Heart left ventricle (tissue), 16 donors: ENCODE data around the gene REXO1. TPM values are rescaled to one million over a fixed set of nuclear protein-coding genes. Genes with fewer than 3 reads are reported as not detected.

Experiments used
- ATAC-seq, 4 donors: fragments of 200-7000 bp; cut with Tn5 transposase; one replicate each; pipeline ENCODE4 v1.9.1; 2020 to 2022; ENCODE audit warnings: moderate library complexity in 4 of 4, mild to moderate bottlenecking in 3 of 4, moderate number of reproducible peaks in 1 of 4
- DNase-seq, 5 donors: peaks; one replicate each; pipeline ENCODE4 v3.0.0-alpha.2; 2020
- H3K27ac ChIP-seq, 12 donors: fragments of 200-600 bp; sonication (generic) in 4 of 12; one replicate each; pipeline versions ENCODE4 v1.5.0 to v1.8.0; 2016 to 2022; ENCODE audit warnings: mild to moderate bottlenecking in 2 of 12
- H3K27me3 ChIP-seq, 9 donors: fragments of 200-600 bp; sonication (generic) in 2 of 9; one replicate each; pipeline versions ENCODE4 v1.5.1 to v1.8.0; 2016 to 2022; ENCODE audit warnings: mild to moderate bottlenecking in 3 of 9
- H3K36me3 ChIP-seq, 9 donors: fragments of 200-600 bp; sonication (generic) in 2 of 9; one replicate each; pipeline versions ENCODE4 v1.5.0 to v1.8.0; 2018 to 2022; ENCODE audit warnings: mild to moderate bottlenecking in 2 of 9
- H3K4me1 ChIP-seq, 12 donors: fragments of 200-600 bp; sonication (generic) in 4 of 12; one replicate each; pipeline versions ENCODE4 v1.5.0 to v1.8.0; 2016 to 2022; ENCODE audit warnings: mild to moderate bottlenecking in 3 of 12
- H3K4me3 ChIP-seq, 12 donors: fragments of 200-600 bp; sonication (generic) in 4 of 12; one replicate each; pipeline versions ENCODE4 v1.5.0 to v1.8.0; 2017 to 2022; ENCODE audit warnings: mild to moderate bottlenecking in 9 of 12, moderate library complexity in 4 of 12
- H3K9me3 ChIP-seq, 12 donors: fragments of 200-600 bp; sonication (generic) in 4 of 12; one replicate each; pipeline versions ENCODE4 v1.5.0 to v1.8.0; 2016 to 2022; ENCODE audit warnings: mild to moderate bottlenecking in 1 of 12
- CTCF ChIP-seq, 12 donors: fragments of 200-600 bp; sonication (generic) in 4 of 12; IDR thresholded peaks; one replicate each; pipeline versions ENCODE4 v1.5.0 to v1.8.0; 2018 to 2022; ENCODE audit warnings: antibody characterized with exemption in 12 of 12, mild to moderate bottlenecking in 5 of 12
- POLR2A ChIP-seq, 2 donors: fragments of 450-650 bp; IDR thresholded peaks; one replicate each; pipeline ENCODE4 v1.6.1; 2017; ENCODE audit warnings: antibody characterized with exemption in 2 of 2, mild to moderate bottlenecking in 2 of 2, moderate library complexity in 2 of 2
- WGBS, 4 donors: extraction: QIAGEN DNeasy Blood & Tissue Kit in 2 of 4; methylation state at CpG; one replicate each; pipeline versions ENCODE4 v1.1.5 to v1.1.7; 2013 to 2018; 5-methylcytosine and 5-hydroxymethylcytosine counted together
- intact Hi-C, 10 donors: fragments of 100-400 bp; cut with DNase I; formaldehyde crosslinking; loops; one replicate each; pipeline versions ENCODE4 v1.11.1 to v1.14.2; 2022
- polyA plus RNA-seq, 2 donors: library from polyadenylated mRNA; stranded (reverse); fragments of 200-250 nt; gene quantifications; one replicate each; pipeline ENCODE4 v1.2.3, GENCODE V29; 2013
- total RNA-seq, 9 donors: library from RNA; depleted of rRNA in 2 of 9; stranded (reverse); fragments of >200 nt in 2 of 9; fragmentation: NEBNext Ultra II Directional in 3 of 9; extraction: Animal tissue kit (Norgen Biotek cat#: 25700) in 3 of 9; gene quantifications; one replicate each; pipeline versions ENCODE4 v1.1.0 to v1.2.4, GENCODE V29; 2016 to 2023
- donor health status: ischemic (EF 13 %, LVEDD 7.1; RV severe dilation, severe dysfunction).
- donor health status: healthy with polysubstance abuse.
- donor health status: DM: no; HTN: yes; CAD: no.
- donor health status: DM: no; HTN: no; CAD: no.
- donor health status: ischemic (EF 25% LVEDD 6.9; RV normal size, moderate dysfunction).
- donor health status: ischemic (EF 25% LVEDD 5.7; RV mildly dilated, moderate dysfunction).
- donor health status: healthy.
- donor health status: DM: yes; HTN: yes; CAD: no.
- donor health status: ischemic (EF 35%, LVEDD 5.7; RV mildly dilated, moderate dysfunction).
- donor health status: nonischemic (EF 11% LVEDD 7.7; RV severe dilation, severe dysfunction).
- donor health status: DM: yes; HTN: yes; CAD: no.
- donor health status: PGD.
- donor health status: ischemic (EF 29% LVEDD 5.4; RV normal size, mild dysfunction).
- donor health status: nonischemic (EF 23%, LVEDD 6.1; RV moderate dilation, normal function).

REXO1 gene
- total and polyA plus RNA-seq, 11 donors: 13.2 to 22.4 (median 16.4) TPM

GRCh38 chr19:1808395-1808731 lies 39.9 kb downstream of the REXO1 start:
- intact Hi-C loops: no loop called here
- Histone ChIP-seq H3K27ac (no peak overlapping the region), H3K4me1 (peaks cover 0 to 20% (median 12%) of the 10 kb centered on the region in 12 donors), H3K27me3 (no peaks in the 10 kb centered on the region), H3K9me3 (no peaks in the 10 kb centered on the region), H3K36me3 (no peaks in the 10 kb centered on the region), H3K4me3 (no peak overlapping the region)
- TF ChIP-seq CTCF (IDR thresholded peaks at IDR 0.05) (no peak), POLR2A (IDR thresholded peaks at IDR 0.05) (no peak)
- no peak for ATAC-seq
- WGBS, 4 donors: 92 to 100% (median 93%) methylated on average over 2 of the region's 2 CpGs
- no peak for DNase-seq

GRCh38 chr19:1807695-1808394 lies 40.4 kb downstream of the REXO1 start:
- Histone ChIP-seq H3K27me3 (no peaks in the 10 kb centered on the region), H3K9me3 (no peaks in the 10 kb centered on the region), H3K27ac (no peak overlapping the region), H3K4me3 (no peak overlapping the region), H3K36me3 (no peaks in the 10 kb centered on the region), H3K4me1 (peaks cover 0 to 15% (median 7%) of the 10 kb centered on the region in 12 donors)
- 80 to 85% (median 83%) methylated on average over 19 to 30 of the region's 30 CpGs for WGBS, 4 donors
- DNase-seq (no peak), ATAC-seq (no peak)
- intact Hi-C loops: no loop called here
- no peak for TF ChIP-seq POLR2A (IDR thresholded peaks at IDR 0.05)
- TF ChIP-seq CTCF (IDR thresholded peaks at IDR 0.05): no peak

GRCh38 chr19:1807030-1807694 lies 41.1 kb downstream of the REXO1 start:
- H3K27me3 ChIP-seq: no peaks in the 10 kb centered on the region
- DNase-seq: peak in 1 of 5 donors; percentile 10
- TF ChIP-seq POLR2A (IDR thresholded peaks at IDR 0.05) (no peak), CTCF (IDR thresholded peaks at IDR 0.05) (no peak)
- H3K27ac ChIP-seq: no peak overlapping the region
- no peaks in the 10 kb centered on the region for H3K9me3 ChIP-seq
- intact Hi-C loops: no loop called here
- H3K4me3 ChIP-seq: no peak overlapping the region
- peaks cover 0 to 9% (median 5%) of the 10 kb centered on the region in 12 donors for H3K4me1 ChIP-seq
- ATAC-seq: no peak
- H3K36me3 ChIP-seq: no peaks in the 10 kb centered on the region
- WGBS, 4 donors: 67 to 71% (median 68%) methylated on average over 28 of the region's 28 CpGs

GRCh38 chr19:1806184-1807029 lies 41.9 kb downstream of the REXO1 start:
- peaks cover 0 to 3% (median 0%) of the 10 kb centered on the region in 12 donors for H3K4me1 ChIP-seq
- no peak overlapping the region for H3K4me3 ChIP-seq
- ATAC-seq: no peak
- H3K9me3 ChIP-seq: no peaks in the 10 kb centered on the region
- no peaks in the 10 kb centered on the region for H3K27me3 ChIP-seq
- no peak for TF ChIP-seq POLR2A (IDR thresholded peaks at IDR 0.05)
- TF ChIP-seq CTCF (IDR thresholded peaks at IDR 0.05): no peak
- H3K27ac ChIP-seq: no peak overlapping the region
- intact Hi-C loops: no loop called here
- no peaks in the 10 kb centered on the region for H3K36me3 ChIP-seq
- peak in 1 of 5 donors; percentile 12 for DNase-seq
- WGBS, 4 donors: 82 to 91% (median 84%) methylated on average over 29 to 45 of the region's 45 CpGs
